BLaER1 (cell line): ENCODE measurements around the gene GHR.
A peak's percentile ranks its signal among the peaks of the same experiment; 100 is the strongest.
"Not testable (repeated sequence)": the region's sequence is repeated elsewhere in the genome, so short reads cannot be mapped to it uniquely, and the experiment has no call there.

ENCODE experiments used
- H3K27ac ChIP-seq: shearing (Covaris generic); formaldehyde crosslinking; 2 replicates; pipeline ENCODE4 v1.8.1; 2022
- H3K27me3 ChIP-seq: shearing (Covaris generic); formaldehyde crosslinking; 2 replicates; pipeline ENCODE4 v1.8.1; 2022
- H3K36me3 ChIP-seq: shearing (Covaris generic); formaldehyde crosslinking; 2 replicates; pipeline ENCODE4 v1.8.1; 2022
- H3K4me1 ChIP-seq: shearing (Covaris generic); formaldehyde crosslinking; 2 replicates; pipeline ENCODE4 v1.8.1; 2022
- H3K4me2 ChIP-seq: shearing (Covaris generic); formaldehyde crosslinking; 2 replicates; pipeline ENCODE4 v1.8.1; 2022
- H3K4me3 ChIP-seq: shearing (Covaris generic); formaldehyde crosslinking; 2 replicates; pipeline ENCODE4 v1.8.1; 2022
- H3K9ac ChIP-seq: shearing (Covaris generic); formaldehyde crosslinking; 2 replicates; pipeline ENCODE4 v1.8.1; 2022
- H3K9me3 ChIP-seq: shearing (Covaris generic); formaldehyde crosslinking; 2 replicates; pipeline ENCODE4 v1.8.1; 2022
- H4K20me1 ChIP-seq: shearing (Covaris generic); formaldehyde crosslinking; 2 replicates; pipeline ENCODE4 v1.8.1; 2022
- Cebpa-rat ChIP-seq: shearing (Covaris generic); IDR thresholded peaks from 2 replicates; pipeline ENCODE4 v1.8.1; 2022

The GHR gene

GRCh38 chr5:42668254-42668653 lies 245.0 kb downstream of the GHR start:
- Histone ChIP-seq H3K9me3 (peaks cover 31% of the 10 kb centered on the region), H4K20me1 (no peaks in the 10 kb centered on the region), H3K27ac (peak overlapping the region; percentile 64), H3K36me3 (no peaks in the 10 kb centered on the region), H3K27me3 (no peaks in the 10 kb centered on the region), H3K9ac (peak overlapping the region; percentile 28; the same call in 1 of the 2 replicates), H3K4me2 (peak overlapping the region; percentile 82), H3K4me1 (peaks cover 35% of the 10 kb centered on the region), H3K4me3 (peak overlapping the region; percentile 11; the same call in 1 of the 2 replicates)
- TF ChIP-seq Cebpa-rat, result peak; percentile 49; the same call in 1 of the 2 replicates

- no peaks in the 10 kb centered on the region for H3K27me3 ChIP-seq
- H3K9me3 ChIP-seq, result peaks cover 42% of the 10 kb centered on the region
- H3K4me1 ChIP-seq, result peaks cover 41% of the 10 kb centered on the region
- no peak overlapping the region for H3K27ac ChIP-seq
- TF ChIP-seq Cebpa-rat, result no peak
- H3K4me3 ChIP-seq, result no peak overlapping the region
- no peak overlapping the region for H3K4me2 ChIP-seq
- no peaks in the 10 kb centered on the region for H4K20me1 ChIP-seq
- no peaks in the 10 kb centered on the region for H3K36me3 ChIP-seq
- no peak overlapping the region for H3K9ac ChIP-seq
Measured at GRCh38 chr5:42672925-42673324, 249.7 kb downstream of the GHR start.

GRCh38 chr5:42675602-42676001 lies 252.4 kb downstream of the GHR start:
- H3K27ac ChIP-seq, result no peak overlapping the region; the same call in 1 of the 2 replicates
- no peaks in the 10 kb centered on the region for H3K36me3 ChIP-seq
- no peak overlapping the region for H3K9ac ChIP-seq
- no peaks in the 10 kb centered on the region for H4K20me1 ChIP-seq
- peaks cover 40% of the 10 kb centered on the region for H3K9me3 ChIP-seq
- peaks cover 25% of the 10 kb centered on the region for H3K4me1 ChIP-seq
- H3K27me3 ChIP-seq, result no peaks in the 10 kb centered on the region
- H3K4me3 ChIP-seq, result no peak overlapping the region
- no peak for TF ChIP-seq Cebpa-rat
- peak overlapping the region; percentile 69 for H3K4me2 ChIP-seq

- Histone ChIP-seq H4K20me1 (no peaks in the 10 kb centered on the region), H3K36me3 (no peaks in the 10 kb centered on the region), H3K9me3 (peaks cover 36% of the 10 kb centered on the region), H3K27me3 (no peaks in the 10 kb centered on the region), H3K27ac (peak overlapping the region; percentile 58), H3K9ac (peak overlapping the region; percentile 7; the same call in 1 of the 2 replicates), H3K4me3 (no peak overlapping the region), H3K4me1 (peaks cover 25% of the 10 kb centered on the region), H3K4me2 (peak overlapping the region; percentile 69)
- TF ChIP-seq Cebpa-rat, result no peak
Measured at GRCh38 chr5:42676362-42676761, 253.1 kb downstream of the GHR start.

- no peaks in the 10 kb centered on the region for H3K36me3 ChIP-seq
- H3K4me1 ChIP-seq, result peaks cover 25% of the 10 kb centered on the region
- H4K20me1 ChIP-seq, result no peaks in the 10 kb centered on the region
- peak overlapping the region; percentile 69 for H3K4me2 ChIP-seq
- no peak for TF ChIP-seq Cebpa-rat
- H3K27me3 ChIP-seq, result no peaks in the 10 kb centered on the region
- H3K9me3 ChIP-seq, result peaks cover 34% of the 10 kb centered on the region
- peak overlapping the region; percentile 58 for H3K27ac ChIP-seq
- 0 out of 2 replicates have a peak overlapping the region, but pooled peaks have one; percentile 7 for H3K9ac ChIP-seq
- H3K4me3 ChIP-seq, result no peak overlapping the region
Measured at GRCh38 chr5:42677156-42677842, 254.1 kb downstream of the GHR start.

GRCh38 chr5:42680046-42680445 lies 256.8 kb downstream of the GHR start:
- no peak overlapping the region for H3K27ac ChIP-seq
- H3K4me1 ChIP-seq, result peaks cover 25% of the 10 kb centered on the region
- H3K36me3 ChIP-seq, result no peaks in the 10 kb centered on the region
- no peak overlapping the region for H3K9ac ChIP-seq
- peaks cover 21% of the 10 kb centered on the region for H3K9me3 ChIP-seq
- H3K4me3 ChIP-seq, result no peak overlapping the region
- H3K4me2 ChIP-seq, result no peak overlapping the region
- no peak for TF ChIP-seq Cebpa-rat
- H3K27me3 ChIP-seq, result no peaks in the 10 kb centered on the region
- H4K20me1 ChIP-seq, result no peaks in the 10 kb centered on the region

GRCh38 chr5:42685078-42685477 lies 261.8 kb downstream of the GHR start:
- not testable (repeated sequence) for H3K4me2 ChIP-seq, H4K20me1 ChIP-seq, H3K27ac ChIP-seq, H3K4me3 ChIP-seq, H3K4me1 ChIP-seq, H3K9ac ChIP-seq, H3K36me3 ChIP-seq, H3K27me3 ChIP-seq
- H3K9me3 ChIP-seq, result peaks cover 26% of the 10 kb centered on the region

GRCh38 chr5:42689391-42689790 lies 266.2 kb downstream of the GHR start:
- Histone ChIP-seq H3K4me3 (no peak overlapping the region), H3K27me3 (no peaks in the 10 kb centered on the region), H3K9ac (no peak overlapping the region), H3K36me3 (no peaks in the 10 kb centered on the region), H3K27ac (no peak overlapping the region), H3K4me1 (no peaks in the 10 kb centered on the region), H3K4me2 (no peak overlapping the region), H3K9me3 (0 out of 2 replicates have a peak, but pooled peaks cover 4% of the 10 kb centered on the region), H4K20me1 (no peaks in the 10 kb centered on the region)
- no peak for TF ChIP-seq Cebpa-rat

- H3K4me3 ChIP-seq, result no peak overlapping the region
- no peak overlapping the region for H3K27ac ChIP-seq
- H3K36me3 ChIP-seq, result no peaks in the 10 kb centered on the region
- H3K4me2 ChIP-seq, result no peak overlapping the region
- no peak overlapping the region for H3K9ac ChIP-seq
- no peaks in the 10 kb centered on the region for H3K4me1 ChIP-seq
- no peak for TF ChIP-seq Cebpa-rat
- H4K20me1 ChIP-seq, result no peaks in the 10 kb centered on the region
- H3K27me3 ChIP-seq, result no peaks in the 10 kb centered on the region
- 0 out of 2 replicates have a peak, but pooled peaks cover 1% of the 10 kb centered on the region for H3K9me3 ChIP-seq
Measured at GRCh38 chr5:42691413-42691937, 268.2 kb downstream of the GHR start.

- Histone ChIP-seq H3K27ac (no peak overlapping the region), H4K20me1 (no peaks in the 10 kb centered on the region), H3K4me2 (no peak overlapping the region), H3K36me3 (no peaks in the 10 kb centered on the region), H3K27me3 (no peaks in the 10 kb centered on the region), H3K9ac (no peak overlapping the region), H3K4me3 (no peak overlapping the region), H3K9me3 (peaks cover 9% of the 10 kb centered on the region), H3K4me1 (0 out of 2 replicates have a peak, but pooled peaks cover 3% of the 10 kb centered on the region)
- no peak for TF ChIP-seq Cebpa-rat
Measured at GRCh38 chr5:42701351-42702059, 278.3 kb downstream of the GHR start.
